Pancreas (tissue), 10 donors: ENCODE measurements around the gene NSD2. TPM values are rescaled to one million over a fixed set of nuclear protein-coding genes. Genes with fewer than 3 reads are reported as not detected.

Experiments
- ATAC-seq, 4 donors: fragments of 200-7000 bp; cut with Tn5 transposase; one replicate each; pipeline versions ENCODE4 v1.8.0 to v1.9.1; 2020; ENCODE audit warnings: mild to moderate bottlenecking in 4 of 4, moderate library complexity in 4 of 4
- DNase-seq, 6 donors: peaks; one replicate each; pipeline ENCODE4 v3.0.0-alpha.2; 2020
- FAIRE-seq: peaks from 2 replicates; lab custom pipeline; 2012; peaks lifted over from hg19 to GRCh38; lab: Jason Lieb, UNC
- H3K27ac ChIP-seq, 4 donors: fragments of 200-600 bp; sonication (generic); 1 replicate in 3 of 4; 2 replicates in 1 of 4; pipeline versions ENCODE4 v1.5.0 to v1.8.0; 2020
- H3K27me3 ChIP-seq, 4 donors: fragments of 200-600 bp; one replicate each; pipeline ENCODE4 v1.8.0; 2021
- H3K36me3 ChIP-seq, 3 donors: fragments of 200-600 bp; sonication (generic) in 1 of 3; one replicate each; pipeline versions ENCODE4 v1.5.0 to v1.8.0; 2020 to 2021
- H3K4me1 ChIP-seq, 3 donors: fragments of 200-600 bp; one replicate each; pipeline ENCODE4 v1.8.0; 2021
- H3K4me3 ChIP-seq, 4 donors: fragments of 200-600 bp; sonication (generic) in 2 of 4; one replicate each; pipeline versions ENCODE4 v1.5.0 to v1.8.0; 2020 to 2021
- H3K9me3 ChIP-seq, 4 donors: fragments of 200-600 bp; one replicate each; pipeline ENCODE4 v1.8.0; 2021
- CTCF ChIP-seq, 4 donors: fragments of 200-600 bp; sonication (generic) in 3 of 4; IDR thresholded peaks; one replicate each; pipeline versions ENCODE4 v1.5.0 to v1.8.0; 2021; ENCODE audit warnings: antibody characterized with exemption in 4 of 4
- WGBS, 2 donors: extraction: QIAGEN DNeasy Blood & Tissue Kit; methylation state at CpG; one replicate each; pipeline ENCODE4 v1.1.7; 2013; 5-methylcytosine and 5-hydroxymethylcytosine counted together
- intact Hi-C, 3 donors: fragments of 100-400 bp; cut with DNase I; formaldehyde crosslinking; loops; one replicate each; pipeline versions ENCODE4 v1.11.1 to v1.14.2; 2022
- polyA plus RNA-seq, 2 donors: library from polyadenylated mRNA; stranded (reverse); fragments of 200-250 nt; gene quantifications; one replicate each; pipeline ENCODE4 v1.2.3, GENCODE V29; 2013
- total RNA-seq, 6 donors: library from RNA; stranded (reverse); fragmentation: NEBNext Ultra II Directional in 4 of 6; extraction: Animal tissue kit (Norgen Biotek cat#: 25700) in 4 of 6; gene quantifications; one replicate each; pipeline versions ENCODE4 v1.2.1 to v1.2.4, GENCODE V29; 2021 to 2023
- donor health status: healthy with polysubstance abuse.
- donor health status: DM: no; HTN: no; CAD: no; lungs with moderate emphysema.
- donor health status: DM: no; HTN: no; CAD: no.
- donor health status: control.
- donor health status: control.
- donor health status: Bipolar disorder and iron deficiency.
- donor health status: DM: yes; HTN: yes; CAD: no.
- donor health status: DM: no; HTN: no; CAD: no.
- donor health status: DM: no; HTN: no; CAD: no.
- donor health status: DM: yes; HTN: yes; CAD: no.

NSD2 gene
- total and polyA plus RNA-seq, 8 donors = 11.7 to 36.6 (median 22.4) TPM

- no peak for TF ChIP-seq CTCF (IDR thresholded peaks at IDR 0.05)
These were observed 61.5 kb downstream of the NSD2 start for GRCh38 chr4:1932736-1933135.

GRCh38 chr4:1933700-1934099 is 62.5 kb downstream of the NSD2 start:
- Histone ChIP-seq H3K27me3 (no peaks in the 10 kb centered on the region), H3K4me1 (peaks cover 0 to 7% (median 6%) of the 10 kb centered on the region in 3 donors), H3K36me3 (no peaks in the 10 kb centered on the region), H3K27ac (peak overlapping the region in 3 of 4 donors; percentile 7 to 44 (median 38)), H3K4me3 (no peak overlapping the region), H3K9me3 (no peaks in the 10 kb centered on the region)
- FAIRE-seq = peak; percentile 20
- intact Hi-C loops = no loop called here
- peak in 3 of 6 donors; percentile 29 to 46 (median 43) for DNase-seq
- WGBS, 2 donors = 36 to 40% methylated on average over 3 of the region's 3 CpGs
- TF ChIP-seq CTCF (IDR thresholded peaks at IDR 0.05) = no peak
- peak; percentile 84 to 94 (median 92) for ATAC-seq

More at GRCh38 chr4:1932736-1933135, 61.5 kb downstream of the NSD2 start:
- DNase-seq = peak in 1 of 6 donors; percentile 38
- Histone ChIP-seq H3K27ac (peak overlapping the region in 1 of 4 donors; percentile 7), H3K36me3 (no peaks in the 10 kb centered on the region), H3K4me3 (no peak overlapping the region), H3K27me3 (no peaks in the 10 kb centered on the region), H3K9me3 (no peaks in the 10 kb centered on the region), H3K4me1 (peaks cover 0 to 6% (median 6%) of the 10 kb centered on the region in 3 donors)
- 86 to 88% methylated on average over 13 of the region's 13 CpGs for WGBS, 2 donors
- no peak for FAIRE-seq
- intact Hi-C loops = no loop called here
- peak in 3 of 4 donors; percentile 18 to 28 (median 20) for ATAC-seq

GRCh38 chr4:1937550-1937949 is 66.4 kb downstream of the NSD2 start:
- DNase-seq (no peak), FAIRE-seq (no peak), ATAC-seq (no peak)
- H3K9me3 ChIP-seq = no peaks in the 10 kb centered on the region
- intact Hi-C loops = no loop called here
- no peaks in the 10 kb centered on the region for H3K36me3 ChIP-seq
- no peak overlapping the region for H3K4me3 ChIP-seq
- H3K4me1 ChIP-seq = peaks cover 16 to 22% (median 21%) of the 10 kb centered on the region in 3 donors
- H3K27ac ChIP-seq = no peak overlapping the region
- TF ChIP-seq CTCF (IDR thresholded peaks at IDR 0.05) = no peak
- 95 to 96% methylated on average over 3 of the region's 3 CpGs for WGBS, 2 donors
- no peaks in the 10 kb centered on the region for H3K27me3 ChIP-seq

- intact Hi-C loops = no loop called here
- no peak for TF ChIP-seq CTCF (IDR thresholded peaks at IDR 0.05)
These were observed 66.8 kb downstream of the NSD2 start for GRCh38 chr4:1938027-1938426.

More at GRCh38 chr4:1938027-1938426, 66.8 kb downstream of the NSD2 start:
- no peak overlapping the region for H3K4me3 ChIP-seq
- no peak for DNase-seq
- peaks cover 15 to 22% (median 18%) of the 10 kb centered on the region in 3 donors for H3K4me1 ChIP-seq
- H3K27ac ChIP-seq = no peak overlapping the region
- FAIRE-seq = no peak
- ATAC-seq = no peak
- 93 to 97% methylated on average over 8 of the region's 8 CpGs for WGBS, 2 donors
- peaks cover 0 to 4% (median 0%) of the 10 kb centered on the region in 3 donors for H3K36me3 ChIP-seq
- no peaks in the 10 kb centered on the region for H3K9me3 ChIP-seq
- H3K27me3 ChIP-seq = no peaks in the 10 kb centered on the region
